GM12878 (cell line): ENCODE data around the gene TNFRSF6B. TPM values are rescaled to one million over a fixed set of nuclear protein-coding genes. Genes with fewer than 3 reads are reported as not detected.
A peak's percentile ranks its signal among the peaks of the same experiment; 100 is the strongest.

ENCODE experiments used
- ATAC-seq: fragments of 200-7000 bp; cut with Tn5 transposase; 3 replicates; pipeline ENCODE4 v1.9.1; 2020; ENCODE audit warnings: mild to moderate bottlenecking, moderate library complexity
- BruUV-seq: library from RNA; stranded (reverse); fragments of 400-500 nt; replicated peaks from 2 replicates; lab custom pipeline; 2021; lab: Mats Ljungman, UMichigan
- CTCF ChIA-PET: fragments of 300-600 bp; sonication (Branson Sonifier 250); formaldehyde crosslinking; extraction: SDS; loops from one replicate; lab custom pipeline; 2021; ENCODE audit warnings: inconsistent platforms; lab: Yijun Ruan, JAX
- POLR2A ChIA-PET: fragments of 350-600 bp; formaldehyde crosslinking; extraction: SDS; loops from one replicate; lab custom pipeline; 2021; ENCODE audit warnings: inconsistent platforms; lab: Charles Lee
- RAD21 ChIA-PET: fragments of 300-600 bp; sonication (Branson Sonifier 250); formaldehyde crosslinking; loops from one replicate; lab custom pipeline; 2023; ENCODE audit warnings: antibody characterized with exemption; ENCODE audit not compliant: unreplicated experiment; lab: Charles Lee
- SMC1A ChIA-PET: fragments of 300-600 bp; sonication (Branson Sonifier 250); formaldehyde crosslinking; loops from one replicate; lab custom pipeline; 2023; ENCODE audit not compliant: unreplicated experiment, uncharacterized antibody; lab: Charles Lee
- DNase-seq: peaks from one replicate; pipeline ENCODE4 v3.0.0-alpha.2; 2011; ENCODE audit warnings: low read depth, low spot score
- FAIRE-seq: peaks from 3 replicates; lab custom pipeline; 2011; peaks lifted over from hg19 to GRCh38; lab: Jason Lieb, UNC
- H2AFZ ChIP-seq: 2 replicates; pipeline ENCODE4 v1.6.0; 2011; ENCODE audit warnings: low read depth, low read length, control low read depth; ENCODE audit not compliant: control insufficient read depth
- H3K27ac ChIP-seq: 2 replicates; pipeline ENCODE4 v1.5.1; 2011; ENCODE audit warnings: control low read depth; ENCODE audit not compliant: control insufficient read depth, insufficient read depth
- H3K27me3 ChIP-seq, 2 experiments: replicated peaks in 1 of 2; 2 replicates each; pipeline versions ENCODE4 v1.6.0 to v1.6.1; 2011; ENCODE audit warnings: low read length in 1 of 2; ENCODE audit not compliant: control insufficient read depth in 2 of 2, insufficient read depth in 2 of 2
- H3K36me3 ChIP-seq, 2 experiments: 2 replicates each; pipeline ENCODE4 v1.5.1; 2011; ENCODE audit warnings: low read length in 1 of 2; ENCODE audit not compliant: control insufficient read depth in 2 of 2, insufficient read depth in 2 of 2
- H3K4me1 ChIP-seq: 2 replicates; pipeline ENCODE4 v1.6.1; 2011; ENCODE audit warnings: mild to moderate bottlenecking, low read length, moderate library complexity, mixed read lengths; ENCODE audit not compliant: control insufficient read depth, insufficient read depth
- H3K4me2 ChIP-seq: 2 replicates; pipeline ENCODE4 v1.6.0; 2011; ENCODE audit warnings: control low read depth; ENCODE audit not compliant: control insufficient read depth, insufficient read depth
- H3K4me3 ChIP-seq: fragments of 200-600 bp; sonication (generic); 2 replicates; pipeline ENCODE4 v1.5.1; 2016
- H3K79me2 ChIP-seq: 2 replicates; pipeline ENCODE4 v1.6.0; 2011; ENCODE audit warnings: low read length; ENCODE audit not compliant: control insufficient read depth, insufficient read depth
- H3K9ac ChIP-seq: 2 replicates; pipeline ENCODE4 v1.8.0; 2011; ENCODE audit warnings: low read length, control low read depth, mixed read lengths; ENCODE audit not compliant: control insufficient read depth, insufficient read depth
- H3K9me3 ChIP-seq: replicated peaks from 3 replicates; pipeline ENCODE4 v1.5.1; 2011; ENCODE audit warnings: mild to moderate bottlenecking, low read length; ENCODE audit not compliant: control insufficient read depth, insufficient read depth
- H4K20me1 ChIP-seq: 2 replicates; pipeline ENCODE4 v1.6.0; 2011; ENCODE audit not compliant: control insufficient read depth, insufficient read depth
- BCL3 ChIP-seq: IDR thresholded peaks from 2 replicates; pipeline ENCODE4 v1.6.1; 2011; ENCODE audit warnings: borderline replicate concordance, low read depth, mild to moderate bottlenecking, moderate library complexity, low read length; ENCODE audit not compliant: insufficient read depth, poor library complexity, severe bottlenecking
- NFIC ChIP-seq: IDR thresholded peaks from 2 replicates; pipeline ENCODE4 v1.6.1; 2012; ENCODE audit warnings: low read depth, mild to moderate bottlenecking, inconsistent platforms, low read length, moderate library complexity
- POLR2A ChIP-seq: IDR thresholded peaks from 2 replicates; pipeline ENCODE4 v1.6.1; 2011; ENCODE audit warnings: low read depth, mild to moderate bottlenecking, low read length
- SREBF1 ChIP-seq: IDR thresholded peaks from 2 replicates; pipeline ENCODE4 v1.6.1; 2012; ENCODE audit warnings: mild to moderate bottlenecking, low read length
- TAF1 ChIP-seq: IDR thresholded peaks from 2 replicates; pipeline ENCODE4 v1.6.1; 2011; ENCODE audit warnings: mild to moderate bottlenecking, low read depth, low read length, borderline replicate concordance
- ZNF592 ChIP-seq: fragments of 450-650 bp; IDR thresholded peaks from 2 replicates; pipeline ENCODE4 v1.6.1; 2017; ENCODE audit warnings: mild to moderate bottlenecking, moderate library complexity
- ZSCAN29 ChIP-seq: fragments of 450-650 bp; IDR thresholded peaks from 2 replicates; pipeline ENCODE4 v1.6.1; 2017; ENCODE audit warnings: mild to moderate bottlenecking, moderate library complexity
- WGBS: methylation state at CpG from one replicate; pipeline ENCODE4 v1.1.6; 2016; ENCODE audit warnings: low lambda C conversion rate; ENCODE audit not compliant: insufficient replicate concordance, insufficient coverage; ENCODE audit errors: missing lambda C conversion rate; 5-methylcytosine and 5-hydroxymethylcytosine counted together
- in situ Hi-C: fragments of 300-500 bp; cut with MboI; formaldehyde crosslinking; loops from 9 replicates; pipeline ENCODE4 v1.14.3; 2018; ENCODE audit warnings: mixed read lengths
- intact Hi-C: fragments of 100-400 bp; cut with micrococcal nuclease; formaldehyde crosslinking; loops from one replicate; pipeline ENCODE4 v1.14.2; 2022; ENCODE audit not compliant: unreplicated experiment
- polyA plus RNA-seq, 11 experiments: library from polyadenylated mRNA; depleted of rRNA in 4 of 11; unstranded in 6 of 11; stranded (reverse) in 5 of 11; fragments of >200 nt; fragmentation: Nextera tagmentation in 4 of 11; fragmentation: Illumina TruSeq in 1 of 11; extraction: Ambion mirVana in 4 of 11; extraction: Trizol in 1 of 11; gene quantifications; 1 replicate in 1 of 11; 2 replicates in 10 of 11; pipeline versions ENCODE4 v1.2.1 to v1.2.3, GENCODE V29; 2011 to 2016; ENCODE audit warnings: inconsistent platforms in 2 of 11, missing spikeins in 2 of 11, low read depth in 1 of 11
- total RNA-seq, 4 experiments: library from RNA; depleted of rRNA in 3 of 4; stranded (reverse); fragments of >200 nt in 3 of 4; fragmentation: Illumina TruSeq in 1 of 4; extraction: Trizol in 1 of 4; gene quantifications; 2 replicates each; pipeline versions ENCODE4 v1.2.1 to v1.2.3, GENCODE V29; 2013 to 2021

Gene TNFRSF6B
- total and polyA plus RNA-seq, 10 of the 15 experiments (the other 5 are each of a cell fraction or from before 2014, with no cell fraction given): 0.67 to 2.2 (median 1.8) TPM; not detected in 7

GRCh38 chr20:63700199-63701050 is 4.0 kb downstream of the TNFRSF6B start:
- FAIRE-seq (no peak), ATAC-seq (no peak), DNase-seq (no peak)
- POLR2A ChIA-PET: interaction anchor here (0.6 kb wide), 1 partner anchor 191 kb away, joined by 4 read pairs; no protein-coding TSS in a partner anchor
- intact Hi-C loops: no loop called here
- peaks cover 3 to 5% of the 10 kb centered on the region in 2 experiments; a peak in 3 of 4 replicates for H3K36me3 ChIP-seq
- no peaks in the 10 kb centered on the region for H4K20me1 ChIP-seq
- RAD21 ChIA-PET: no interaction called here
- no peaks in the 10 kb centered on the region for H3K9me3 ChIP-seq
- no peak for TF ChIP-seq SREBF1
- peak; percentile 13 for TF ChIP-seq BCL3
- no peak for TF ChIP-seq ZNF592
- TF ChIP-seq POLR2A: peak; percentile 54; the same call in 1 of the 2 replicates
- no peak for TF ChIP-seq ZSCAN29
- TF ChIP-seq NFIC: no peak
- TF ChIP-seq TAF1: no peak
- CTCF ChIA-PET: no interaction called here
- no peak overlapping the region for H3K27ac ChIP-seq
- BruUV-seq: no TSS peak
- peaks cover 16% of the 10 kb centered on the region for H3K4me1 ChIP-seq
- H3K9ac ChIP-seq: no peak overlapping the region
- SMC1A ChIA-PET: no interaction called here
- no peaks in the 10 kb centered on the region for H3K27me3 ChIP-seq
- H3K4me2 ChIP-seq: no peak overlapping the region
- WGBS: 89% methylated on average over 42 of the region's 43 CpGs
- in situ Hi-C loops: no loop called here
- no peak overlapping the region for H2AFZ ChIP-seq
- H3K79me2 ChIP-seq: no peaks in the 10 kb centered on the region; the same call in 1 of the 2 replicates
- H3K4me3 ChIP-seq: no peak overlapping the region
